ENCODE data around the gene NAGPA. TPM values are rescaled to one million over a fixed set of nuclear protein-coding genes. Genes with fewer than 3 reads are reported as not detected.
A peak's percentile ranks its signal among the peaks of the same experiment; 100 is the strongest.

NAGPA gene
- total RNA-seq, 1 donor from 2014 or later = 14.3 TPM

- no peak for DNase-seq (ENCODE audit: low read depth in 2 of 2)
Measured at GRCh38 chr16:5027575-5028235, 6.0 kb downstream of the NAGPA start.

GRCh38 chr16:5027086-5027485 is 6.6 kb downstream of the NAGPA start:
- no peak for DNase-seq (ENCODE audit: low read depth in 2 of 2)

- no peak for DNase-seq (ENCODE audit: low read depth in 2 of 2)
Measured at GRCh38 chr16:5026664-5027063, 7.1 kb downstream of the NAGPA start.

- DNase-seq (ENCODE audit: low read depth in 2 of 2) = peak in 1 of 2 donors; percentile 23
Measured at GRCh38 chr16:5025171-5025632, 8.5 kb downstream of the NAGPA start.

GRCh38 chr16:5024632-5025031 is 9.1 kb downstream of the NAGPA start:
- peak; percentile 21 to 36 for DNase-seq (ENCODE audit: low read depth in 2 of 2)

- DNase-seq (ENCODE audit: low read depth in 2 of 2) = no peak
Measured at GRCh38 chr16:5022521-5022920, 11.2 kb downstream of the NAGPA start.

- no peak for DNase-seq (ENCODE audit: low read depth in 2 of 2)
Measured at GRCh38 chr16:5020551-5020950, 13.2 kb downstream of the NAGPA start.

GRCh38 chr16:5019775-5020174 is 14.0 kb downstream of the NAGPA start:
- DNase-seq (ENCODE audit: low read depth in 2 of 2) = no peak

GRCh38 chr16:5018793-5019192 is 14.9 kb downstream of the NAGPA start:
- DNase-seq (ENCODE audit: low read depth in 2 of 2) = no peak

GRCh38 chr16:5017678-5017969 is 16.1 kb downstream of the NAGPA start:
- DNase-seq (ENCODE audit: low read depth in 2 of 2) = no peak

- DNase-seq (ENCODE audit: low read depth in 2 of 2) = no peak
Measured at GRCh38 chr16:5016967-5017677, 16.6 kb downstream of the NAGPA start.

- DNase-seq (ENCODE audit: low read depth in 2 of 2) = no peak
Measured at GRCh38 chr16:5015887-5016286, 17.8 kb downstream of the NAGPA start.

GRCh38 chr16:5015351-5015750 is 18.4 kb downstream of the NAGPA start:
- DNase-seq (ENCODE audit: low read depth in 2 of 2) = no peak

GRCh38 chr16:5012887-5013286 is 20.8 kb downstream of the NAGPA start:
- no peak for DNase-seq (ENCODE audit: low read depth in 2 of 2)

GRCh38 chr16:5011637-5012036 is 22.1 kb downstream of the NAGPA start:
- no peak for DNase-seq (ENCODE audit: low read depth in 2 of 2)

GRCh38 chr16:5010576-5011329 is 23.0 kb downstream of the NAGPA start:
- no peak for DNase-seq (ENCODE audit: low read depth in 2 of 2)

GRCh38 chr16:5008311-5008731 is 25.4 kb downstream of the NAGPA start:
- no peak for DNase-seq (ENCODE audit: low read depth in 2 of 2)

GRCh38 chr16:5007256-5007655 is 26.5 kb downstream of the NAGPA start:
- no peak for DNase-seq (ENCODE audit: low read depth in 2 of 2)

GRCh38 chr16:5006348-5007193 is 27.2 kb downstream of the NAGPA start:
- DNase-seq (ENCODE audit: low read depth in 2 of 2) = no peak

- DNase-seq (ENCODE audit: low read depth in 2 of 2) = no peak
Measured at GRCh38 chr16:5005916-5006315, 27.8 kb downstream of the NAGPA start.

GRCh38 chr16:5004311-5004710 is 29.4 kb downstream of the NAGPA start:
- DNase-seq (ENCODE audit: low read depth in 2 of 2) = no peak

GRCh38 chr16:5003828-5004227 is 29.9 kb downstream of the NAGPA start:
- DNase-seq (ENCODE audit: low read depth in 2 of 2) = no peak

Measured in lung microvascular endothelial cell (primary cell).